Activated T-helper 2 cell treated with anti-CD3 and anti-CD28 coated beads, Interferon-gamma antibody, Interleukin-2, Interleukin-4, amounts not matched to agents 10 μg/mL and 5 μg/mL and 100 μg/mL, durations not matched to agents 14 hours and 24 hours and 36 hours (primary cell): ENCODE results near the gene IGLL5. TPM values are rescaled to one million over a fixed set of nuclear protein-coding genes. Genes with fewer than 3 reads are reported as not detected.
A peak's percentile ranks its signal among the peaks of the same experiment; 100 is the strongest.

Experiments used
- DNase-seq: peaks from one replicate; pipeline ENCODE4 v3.0.0; 2021; ENCODE audit warnings: low spot score
- H3K27ac Mint-ChIP-seq: one replicate; pipeline ENCODE4 v1.8.0; 2021; ENCODE audit warnings: mixed read lengths
- H3K27me3 Mint-ChIP-seq: one replicate; pipeline ENCODE4 v1.8.0; 2021; ENCODE audit warnings: low read depth, mixed read lengths
- H3K36me3 Mint-ChIP-seq: one replicate; pipeline ENCODE4 v1.8.0; 2021; ENCODE audit warnings: low read depth, mixed read lengths
- H3K4me1 Mint-ChIP-seq: one replicate; pipeline ENCODE4 v1.8.0; 2021; ENCODE audit warnings: low read depth, mixed read lengths
- H3K4me3 Mint-ChIP-seq: one replicate; pipeline ENCODE4 v1.8.0; 2021; ENCODE audit warnings: low read depth, mild to moderate bottlenecking, moderate library complexity, mixed read lengths
- H3K9me3 Mint-ChIP-seq: one replicate; pipeline ENCODE4 v1.8.0; 2021; ENCODE audit warnings: mixed read lengths
- intact Hi-C: fragments of 100-400 bp; cut with micrococcal nuclease; formaldehyde crosslinking; loops from one replicate; pipeline ENCODE4 v1.15.1; 2023
- total RNA-seq: library from RNA; stranded (reverse); gene quantifications from 2 replicates; pipeline ENCODE4 v1.2.3, GENCODE V29; 2022

Gene IGLL5
- total RNA-seq, 1 donor from 2014 or later: not detected

- Mint-ChIP-seq H3K4me3 (no peak overlapping the region), H3K27me3 (peaks cover 5% of the 10 kb centered on the region), H3K36me3 (no peaks in the 10 kb centered on the region), H3K27ac (no peak overlapping the region), H3K4me1 (peaks cover 14% of the 10 kb centered on the region), H3K9me3 (no peaks in the 10 kb centered on the region)
- peak; percentile 4 for DNase-seq
- intact Hi-C loops: no loop called here
Observed at GRCh38 chr22:22945195-22945594, 57.6 kb downstream of the IGLL5 start.

Other genes starting within 250 kb of the IGLL5 start
- not detected in 2 replicates for gene GGTLC2, start 243.2 kb upstream of the IGLL5 start, total RNA-seq
- 0.32 and 0.39 TPM in 2 replicates for gene GNAZ, start 182.7 kb downstream of the IGLL5 start, total RNA-seq